ENCODE results near the gene NEU2. TPM values are rescaled to one million over a fixed set of nuclear protein-coding genes. Genes with fewer than 3 reads are reported as not detected.

Gene NEU2
- total RNA-seq, 2 donors from 2014 or later, result not detected

DNA sequence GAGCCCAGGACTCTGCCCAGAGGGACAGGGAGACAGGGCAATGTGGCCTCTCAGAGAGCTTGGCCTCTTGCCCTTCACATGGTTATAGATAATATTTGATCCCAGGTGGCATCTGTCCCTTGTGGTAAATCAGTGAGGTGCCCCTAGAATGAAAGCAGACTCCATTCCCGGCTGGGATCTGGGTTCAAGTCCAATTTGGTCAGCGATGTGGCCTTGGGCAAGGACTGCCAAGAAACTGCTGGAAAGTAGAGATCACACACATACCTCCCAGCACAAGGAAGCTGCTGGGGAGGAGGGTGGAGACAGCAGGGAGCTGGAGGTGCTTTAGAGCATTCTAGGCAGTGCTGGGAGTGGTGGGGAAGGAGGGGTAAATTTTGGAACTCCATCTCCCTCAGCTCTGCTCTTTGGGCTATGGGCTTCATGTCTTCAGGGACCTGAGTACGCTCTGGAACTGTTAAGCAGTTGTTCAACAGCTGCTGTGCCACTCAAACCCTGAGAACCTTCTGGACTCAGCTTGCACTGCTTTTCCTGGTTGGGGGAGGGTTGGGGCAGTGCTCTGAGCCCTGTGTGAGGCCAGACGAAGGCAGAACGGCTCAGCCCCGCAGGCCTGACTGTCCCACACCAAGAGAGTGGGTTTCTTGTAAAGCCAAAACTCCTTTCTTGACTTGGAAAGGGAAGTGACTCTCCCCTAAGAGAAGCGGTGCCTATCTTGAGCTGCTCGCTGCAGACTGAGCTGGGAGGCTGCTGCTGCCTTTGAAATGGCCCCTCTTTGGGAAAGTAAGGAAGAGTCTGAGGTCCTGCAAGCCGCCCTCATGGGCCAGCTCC is 50.7 kb downstream of the NEU2 start:
- Mint-ChIP-seq H3K36me3 (ENCODE audit: low read depth) (no peaks in the 10 kb centered on the region), H3K4me3 (no peak overlapping the region), H3K9me3 (no peaks in the 10 kb centered on the region), H3K27ac (no peak overlapping the region), H3K27me3 (ENCODE audit: insufficient read depth) (no peaks in the 10 kb centered on the region), H3K4me1 (peaks cover 5% of the 10 kb centered on the region)
- Histone ChIP-seq H3K36me3 (ENCODE audit: control insufficient read depth, insufficient read depth, low read length) (no peaks in the 10 kb centered on the region), H3K4me1 (ENCODE audit: control insufficient read depth, insufficient read depth, low read length) (no peaks in the 10 kb centered on the region), H3K9ac (ENCODE audit: extremely low read depth, low read length, poor library complexity, severe bottlenecking) (no peak overlapping the region), H3K4me3 (ENCODE audit: low read length) (no peak overlapping the region), H3K27me3 (ENCODE audit: control insufficient read depth, insufficient read depth, low read length, poor library complexity, severe bottlenecking) (no peaks in the 10 kb centered on the region), H3K9me3 (ENCODE audit: control insufficient read depth, low read length) (no peaks in the 10 kb centered on the region), H3K27ac (ENCODE audit: low read depth, low read length) (no peak overlapping the region)
- TF ChIP-seq, protein P1, sequence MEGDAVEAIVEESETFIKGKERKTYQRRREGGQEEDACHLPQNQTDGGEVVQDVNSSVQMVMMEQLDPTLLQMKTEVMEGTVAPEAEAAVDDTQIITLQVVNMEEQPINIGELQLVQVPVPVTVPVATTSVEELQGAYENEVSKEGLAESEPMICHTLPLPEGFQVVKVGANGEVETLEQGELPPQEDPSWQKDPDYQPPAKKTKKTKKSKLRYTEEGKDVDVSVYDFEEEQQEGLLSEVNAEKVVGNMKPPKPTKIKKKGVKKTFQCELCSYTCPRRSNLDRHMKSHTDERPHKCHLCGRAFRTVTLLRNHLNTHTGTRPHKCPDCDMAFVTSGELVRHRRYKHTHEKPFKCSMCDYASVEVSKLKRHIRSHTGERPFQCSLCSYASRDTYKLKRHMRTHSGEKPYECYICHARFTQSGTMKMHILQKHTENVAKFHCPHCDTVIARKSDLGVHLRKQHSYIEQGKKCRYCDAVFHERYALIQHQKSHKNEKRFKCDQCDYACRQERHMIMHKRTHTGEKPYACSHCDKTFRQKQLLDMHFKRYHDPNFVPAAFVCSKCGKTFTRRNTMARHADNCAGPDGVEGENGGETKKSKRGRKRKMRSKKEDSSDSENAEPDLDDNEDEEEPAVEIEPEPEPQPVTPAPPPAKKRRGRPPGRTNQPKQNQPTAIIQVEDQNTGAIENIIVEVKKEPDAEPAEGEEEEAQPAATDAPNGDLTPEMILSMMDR (conservative IDR thresholded peaks at IDR 0.05), result no peak
- DNase-seq, result no peak
- 85 to 87% methylated on average over 5 to 9 of the region's 9 CpGs for WGBS, 2 experiments (ENCODE audit: insufficient coverage in 1 of 2, insufficient read length in 1 of 2)

DNA sequence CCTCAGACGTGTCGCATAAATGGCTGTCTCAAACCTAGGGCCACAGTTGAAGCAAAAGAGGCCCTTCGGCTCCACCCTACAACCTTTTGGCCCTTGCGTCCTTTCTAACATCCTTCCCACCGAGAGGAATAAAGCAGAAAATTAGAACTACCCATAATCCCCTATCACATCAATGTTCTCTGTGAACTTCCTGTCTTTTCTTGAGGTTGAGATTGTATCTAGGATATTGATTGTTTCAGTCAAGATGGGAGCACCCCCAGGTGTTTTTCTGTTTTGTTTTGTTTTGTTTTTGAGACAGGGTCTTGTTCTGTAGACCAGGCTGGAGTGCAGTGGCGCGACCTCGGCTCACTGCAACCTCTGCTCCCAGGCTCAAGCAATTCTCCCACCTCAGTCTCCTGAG is 51.3 kb downstream of the NEU2 start:
- TF ChIP-seq, protein P1 (conservative IDR thresholded peaks at IDR 0.05), result no peak
- H3K4me3 Mint-ChIP-seq, result no peak overlapping the region
- 73 to 98% methylated on average over 3 to 8 of the region's 8 CpGs for WGBS, 2 experiments (ENCODE audit: insufficient coverage in 1 of 2, insufficient read length in 1 of 2)
- Histone ChIP-seq H3K36me3 (ENCODE audit: control insufficient read depth, insufficient read depth, low read length) (no peaks in the 10 kb centered on the region), H3K27ac (ENCODE audit: low read depth, low read length) (no peak overlapping the region), H3K9ac (ENCODE audit: extremely low read depth, low read length, poor library complexity, severe bottlenecking) (no peak overlapping the region), H3K9me3 (ENCODE audit: control insufficient read depth, low read length) (no peaks in the 10 kb centered on the region), H3K4me1 (ENCODE audit: control insufficient read depth, insufficient read depth, low read length) (peaks cover 5% of the 10 kb centered on the region), H3K4me3 (ENCODE audit: low read length) (no peak overlapping the region), H3K27me3 (ENCODE audit: control insufficient read depth, insufficient read depth, low read length, poor library complexity, severe bottlenecking) (no peaks in the 10 kb centered on the region)
- no peak for DNase-seq
- H3K36me3 Mint-ChIP-seq (ENCODE audit: low read depth), result no peaks in the 10 kb centered on the region
- no peaks in the 10 kb centered on the region for H3K27me3 Mint-ChIP-seq (ENCODE audit: insufficient read depth)
- no peak overlapping the region for H3K27ac Mint-ChIP-seq
- H3K9me3 Mint-ChIP-seq, result no peaks in the 10 kb centered on the region
- H3K4me1 Mint-ChIP-seq, result peaks cover 5% of the 10 kb centered on the region

DNA sequence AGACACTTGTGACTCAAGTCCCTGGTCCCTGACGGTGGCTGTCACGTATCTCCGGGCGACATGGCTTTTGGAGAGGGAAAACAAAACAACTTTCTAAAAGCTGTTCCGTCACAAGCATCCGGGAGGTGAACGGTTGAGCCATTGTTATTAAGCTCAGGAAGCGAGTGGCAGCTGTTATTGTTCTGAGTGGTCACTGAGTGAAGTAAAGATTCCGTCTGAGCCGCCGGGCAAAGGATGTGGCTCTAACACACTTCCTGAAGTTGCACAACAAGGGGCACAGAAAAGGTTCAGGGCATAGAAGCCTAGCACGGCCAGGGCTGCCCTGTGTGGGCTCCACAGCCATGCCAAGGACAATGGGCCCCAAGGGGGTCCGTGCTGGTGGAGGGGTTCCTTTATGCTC is 52.0 kb downstream of the NEU2 start:
- no peaks in the 10 kb centered on the region for H3K36me3 Mint-ChIP-seq (ENCODE audit: low read depth)
- no peak for DNase-seq

More for the DNA sequence above, 52.0 kb downstream of the NEU2 start:
- H3K27me3 Mint-ChIP-seq (ENCODE audit: insufficient read depth), result no peaks in the 10 kb centered on the region
- WGBS, 2 experiments (ENCODE audit: insufficient coverage in 1 of 2, insufficient read length in 1 of 2), result 74 to 89% methylated on average over 11 to 13 of the region's 13 CpGs
- TF ChIP-seq, protein P1 (conservative IDR thresholded peaks at IDR 0.05), result no peak
- H3K9ac ChIP-seq (ENCODE audit: extremely low read depth, low read length, poor library complexity, severe bottlenecking), result no peak overlapping the region
- H3K9me3 ChIP-seq (ENCODE audit: control insufficient read depth, low read length), result no peaks in the 10 kb centered on the region
- H3K4me1 Mint-ChIP-seq, result peaks cover 5% of the 10 kb centered on the region
- H3K4me3 ChIP-seq (ENCODE audit: low read length), result no peak overlapping the region
- no peak overlapping the region for H3K4me3 Mint-ChIP-seq
- no peaks in the 10 kb centered on the region for H3K36me3 ChIP-seq (ENCODE audit: control insufficient read depth, insufficient read depth, low read length)
- no peak overlapping the region for H3K27ac Mint-ChIP-seq
- H3K4me1 ChIP-seq (ENCODE audit: control insufficient read depth, insufficient read depth, low read length), result peaks cover 12% of the 10 kb centered on the region
- no peaks in the 10 kb centered on the region for H3K9me3 Mint-ChIP-seq
- no peak overlapping the region for H3K27ac ChIP-seq (ENCODE audit: low read depth, low read length)
- H3K27me3 ChIP-seq (ENCODE audit: control insufficient read depth, insufficient read depth, low read length, poor library complexity, severe bottlenecking), result no peaks in the 10 kb centered on the region

Other genes with a start within 250 kb of the NEU2 start
- gene SNORC, start 162.4 kb upstream of the NEU2 start, total RNA-seq, result 1 to 10 TPM; 3.6 to 5.0 TPM
- gene NGEF, start 19.4 kb upstream of the NEU2 start, total RNA-seq, result 1 to 10 TPM; 1.8 to 2.9 TPM
- gene INPP5D, start 27.7 kb downstream of the NEU2 start, total RNA-seq, result 1 to 10 TPM in 1 of 2 donors, under 1 TPM in 1; 0.66 to 3.0 TPM
- 10 to 100 TPM; 29.6 to 31.6 TPM for gene ATG16L1, start 219.0 kb downstream of the NEU2 start, total RNA-seq